Activated T-cell treated with anti-CD3 and anti-CD28 coated beads for 1 hour (primary cell): Measurements from ENCODE around the gene ZBTB40.

Source experiments
- DNase-seq: peaks from one replicate; pipeline ENCODE4 v3.0.0-alpha.2; 2020; ENCODE audit warnings: low read depth

ZBTB40 gene

DNA sequence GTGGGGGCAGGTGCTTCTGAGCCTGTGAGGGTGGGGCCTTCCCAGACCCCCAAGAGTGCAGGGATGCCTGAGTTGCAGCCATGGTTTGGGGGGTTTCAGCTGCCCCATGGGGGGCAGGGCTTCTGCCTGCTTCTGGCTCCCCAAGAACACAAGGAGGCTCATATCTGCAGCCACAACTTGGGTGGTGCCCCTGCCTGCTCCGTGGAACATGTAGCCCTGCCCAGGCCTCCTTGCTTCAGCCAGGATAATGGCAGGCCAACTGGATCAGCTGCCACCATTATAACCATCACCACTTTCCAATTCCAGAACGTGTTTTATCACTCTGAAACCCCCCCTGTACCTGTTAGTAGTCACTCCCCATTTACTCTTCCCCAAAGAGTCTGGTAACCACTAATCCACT is 14.0 kb downstream of the ZBTB40 start:
- no peak for DNase-seq

DNA sequence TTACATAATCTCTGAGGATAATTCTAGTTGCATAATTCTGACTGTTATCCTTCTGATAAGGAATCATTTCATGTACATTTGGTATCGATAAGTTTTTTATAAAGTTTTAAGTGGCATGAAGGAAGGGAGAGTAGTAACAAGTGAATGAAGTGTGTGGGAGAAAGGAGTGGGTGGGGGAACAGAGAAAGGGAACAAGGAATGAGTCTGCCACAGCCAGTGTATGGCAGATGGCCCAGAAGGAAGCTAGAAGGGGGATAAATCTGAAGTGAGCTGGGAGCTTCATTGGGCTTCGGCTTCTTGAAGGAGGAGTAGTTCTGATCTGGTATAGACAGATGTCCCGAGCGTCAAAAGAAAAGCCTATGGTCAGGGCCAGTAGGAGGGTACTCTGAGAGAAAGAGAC is 18.6 kb downstream of the ZBTB40 start:
- no peak for DNase-seq

DNA sequence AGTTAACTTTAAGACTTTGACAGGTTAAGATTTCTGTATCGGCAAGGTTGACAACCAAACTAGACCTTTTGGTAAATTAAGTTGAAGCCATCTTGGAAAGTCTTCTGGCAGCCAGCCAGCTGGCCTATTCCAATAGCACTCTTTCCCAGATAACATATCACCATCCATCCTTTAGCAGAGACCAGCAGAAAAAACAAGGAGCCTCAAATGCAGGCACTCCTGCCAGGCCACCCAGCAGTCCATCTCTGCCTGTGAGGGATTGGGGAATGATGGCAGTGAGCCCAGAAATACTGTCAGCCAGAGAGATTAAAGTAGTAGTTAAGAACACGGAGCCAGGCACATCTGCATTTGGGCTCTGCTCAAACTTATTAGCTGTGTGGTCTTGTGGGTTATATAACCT is 19.4 kb downstream of the ZBTB40 start:
- no peak for DNase-seq

DNA sequence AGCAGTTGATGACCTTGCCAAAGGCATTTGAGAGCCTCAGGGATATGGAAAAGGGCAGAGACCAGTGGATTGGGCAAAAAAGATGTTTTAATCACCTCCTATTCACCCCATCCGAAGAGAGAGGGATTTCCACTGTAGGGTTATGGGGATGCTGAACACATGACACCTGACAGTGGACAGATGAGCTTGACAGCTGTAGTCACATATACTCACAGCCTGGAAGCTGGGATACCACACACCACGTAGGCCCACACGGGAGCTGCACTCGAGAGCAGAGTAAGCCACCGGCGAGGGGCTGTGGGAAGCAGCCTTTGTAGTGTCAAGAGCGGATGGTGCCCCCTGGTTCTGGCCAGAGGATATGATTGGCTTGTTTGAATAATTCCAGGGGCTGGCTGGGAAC is 20.0 kb downstream of the ZBTB40 start:
- DNase-seq: no peak

DNA sequence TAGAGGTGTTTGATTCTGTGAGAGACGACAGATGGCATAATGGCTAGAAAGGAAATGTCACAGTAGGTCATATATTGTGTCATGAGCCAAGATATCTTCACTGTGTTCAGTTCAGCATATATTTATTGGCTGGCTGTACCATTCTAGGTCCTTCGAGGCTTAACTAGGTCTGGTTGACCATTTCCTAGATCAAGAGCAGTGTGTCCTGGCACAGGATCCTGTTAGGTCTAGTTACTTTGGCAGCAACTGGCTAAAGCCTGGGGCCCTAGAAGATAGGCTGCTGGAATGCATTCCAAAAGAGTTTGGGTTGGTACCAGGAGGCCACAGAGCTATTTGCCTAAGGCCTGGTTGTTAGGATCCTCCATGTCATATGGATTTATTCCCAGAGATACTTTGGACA is 20.9 kb downstream of the ZBTB40 start:
- no peak for DNase-seq

DNA sequence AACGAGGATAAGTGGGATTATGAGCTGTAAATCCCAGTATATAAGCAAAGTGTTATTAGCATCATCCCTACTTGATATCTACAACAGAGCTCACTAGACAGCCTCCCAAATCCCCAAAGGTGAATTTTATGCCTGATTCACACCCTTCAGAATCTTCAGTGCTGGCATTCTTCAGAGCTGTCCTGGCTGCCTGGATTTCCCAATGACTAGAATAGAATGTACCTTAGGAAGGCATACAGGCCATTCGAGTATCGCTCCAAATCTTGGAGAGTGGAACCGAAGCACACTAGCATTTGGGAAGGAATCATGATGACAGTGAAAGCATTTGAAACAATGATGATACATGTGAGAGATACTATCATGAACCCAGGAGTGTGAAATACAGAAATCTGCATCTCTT is 22.3 kb downstream of the ZBTB40 start:
- no peak for DNase-seq

DNA sequence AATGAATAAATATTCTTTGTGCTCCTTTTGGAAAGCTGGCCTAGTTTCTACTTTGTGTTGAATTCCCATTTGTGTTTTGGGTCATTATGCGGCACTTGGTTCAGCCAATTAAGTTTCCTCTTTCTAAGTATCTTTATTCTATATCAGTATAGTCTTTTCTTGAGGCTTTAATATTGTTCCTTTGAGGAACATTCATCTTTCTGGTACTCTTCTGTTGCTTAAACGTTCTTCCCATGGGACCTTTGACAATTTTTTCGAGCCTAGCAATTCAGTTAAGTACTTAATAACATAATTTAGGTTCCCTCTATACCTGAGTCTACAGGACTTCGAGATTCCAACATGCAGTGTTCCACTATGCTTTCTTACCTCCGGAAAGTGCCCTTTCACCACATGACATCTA is 24.9 kb downstream of the ZBTB40 start:
- no peak for DNase-seq

DNA sequence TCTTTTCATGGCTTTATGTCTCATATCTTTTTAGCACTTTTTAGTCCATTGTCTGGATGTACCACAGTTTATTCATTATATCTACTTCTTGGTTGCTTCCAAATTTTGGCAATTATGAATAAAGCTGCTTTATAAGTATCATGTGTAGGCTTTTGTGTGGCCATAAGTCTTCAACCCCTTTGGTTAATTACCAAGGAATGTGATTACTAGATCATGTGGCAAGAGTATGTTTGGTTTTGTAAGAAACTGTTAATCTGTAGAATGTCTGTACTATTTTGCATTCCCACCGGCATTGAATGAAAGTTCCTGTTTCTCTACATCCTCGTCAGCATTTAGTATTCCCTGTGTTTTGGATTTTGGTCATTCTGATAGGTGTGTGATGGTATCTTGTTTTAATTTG is 31.5 kb downstream of the ZBTB40 start:
- DNase-seq: no peak

DNA sequence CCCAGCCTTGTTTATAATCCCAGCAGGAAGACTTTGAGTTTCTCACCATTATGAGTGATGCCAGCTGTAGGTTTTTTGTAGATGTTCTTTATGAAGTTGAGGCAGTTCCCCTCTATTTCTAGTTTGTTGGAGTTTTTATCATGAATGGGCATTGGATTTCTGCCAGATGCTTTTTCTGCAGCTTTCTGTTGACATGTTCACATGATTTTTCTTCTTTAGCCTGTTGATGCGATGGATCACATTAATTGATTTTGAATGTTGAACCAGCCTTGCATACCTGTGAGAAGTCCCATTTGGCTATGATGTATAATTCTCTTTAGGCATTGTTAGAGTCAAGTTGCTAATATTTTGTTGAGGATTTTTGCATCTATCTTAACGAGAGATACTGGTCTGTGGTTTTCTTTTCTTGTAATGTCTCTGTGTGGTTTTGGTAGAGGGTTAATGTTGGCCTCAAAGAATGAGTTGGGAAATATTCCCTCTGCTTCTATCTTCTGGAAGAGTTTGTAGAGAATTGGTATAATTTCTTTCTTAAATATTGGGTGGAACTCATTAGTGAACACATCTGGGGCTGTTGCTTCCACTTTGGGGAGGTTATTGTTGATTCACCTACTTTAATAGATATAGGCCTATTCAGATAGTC is 33.2 kb downstream of the ZBTB40 start:
- no peak for DNase-seq

DNA sequence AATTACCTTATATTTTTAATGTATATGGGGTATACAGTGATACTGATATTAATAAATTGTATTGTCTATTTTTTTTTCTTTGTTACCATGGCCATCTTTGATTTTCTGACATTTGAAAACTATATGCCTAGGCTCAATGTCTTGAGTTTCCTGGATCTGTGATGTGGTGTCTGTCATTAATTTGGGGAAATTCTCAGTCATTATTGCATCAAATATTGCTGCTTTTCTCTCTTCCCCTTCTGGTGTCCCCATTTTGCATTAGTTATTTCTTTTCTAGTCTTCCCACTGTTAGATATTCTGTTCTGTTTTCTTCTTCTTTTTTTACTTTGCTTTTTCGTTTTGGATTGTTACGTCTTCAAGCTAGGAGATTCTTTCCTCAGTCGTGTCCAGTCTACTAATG is 33.8 kb downstream of the ZBTB40 start:
- DNase-seq: no peak

DNA sequence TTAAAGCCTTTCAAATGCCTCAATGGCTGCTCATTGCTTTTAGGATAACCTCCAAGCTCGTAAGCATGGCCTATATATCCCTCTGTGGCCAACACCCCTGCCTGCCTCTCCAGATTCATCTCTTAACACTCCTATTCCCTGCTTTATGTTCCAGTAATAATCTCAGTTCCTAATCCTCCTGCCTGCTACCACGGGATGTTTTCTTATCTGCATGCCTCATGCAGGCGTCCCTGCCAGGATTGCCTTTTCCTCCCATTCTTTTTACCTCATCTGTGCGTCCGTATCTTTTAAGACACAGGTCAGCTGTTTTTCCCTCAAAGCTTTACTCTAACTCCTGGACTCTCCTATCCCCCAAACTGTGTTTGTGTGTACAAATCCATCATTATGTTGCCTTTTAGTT is 36.1 kb downstream of the ZBTB40 start:
- DNase-seq: no peak

DNA sequence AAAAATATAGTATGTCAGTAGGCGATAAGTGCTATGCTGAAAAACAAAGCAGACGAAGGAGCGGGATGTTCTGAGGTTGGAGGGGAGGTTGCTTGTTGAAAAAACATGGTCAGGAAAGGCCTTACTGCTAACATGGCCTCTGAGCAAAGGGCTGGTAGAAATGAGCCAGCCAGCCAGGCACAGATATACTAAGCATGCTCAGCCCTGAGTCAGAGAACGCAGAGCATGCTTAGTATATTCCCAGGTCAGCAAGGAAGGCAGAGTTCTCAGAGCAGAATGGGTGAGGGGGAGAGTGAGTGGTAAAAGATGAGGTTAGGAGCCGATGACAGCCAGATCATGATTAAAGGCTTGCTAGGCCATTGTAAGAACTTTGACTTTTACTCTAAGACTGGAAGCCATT is 36.7 kb downstream of the ZBTB40 start:
- no peak for DNase-seq

DNA sequence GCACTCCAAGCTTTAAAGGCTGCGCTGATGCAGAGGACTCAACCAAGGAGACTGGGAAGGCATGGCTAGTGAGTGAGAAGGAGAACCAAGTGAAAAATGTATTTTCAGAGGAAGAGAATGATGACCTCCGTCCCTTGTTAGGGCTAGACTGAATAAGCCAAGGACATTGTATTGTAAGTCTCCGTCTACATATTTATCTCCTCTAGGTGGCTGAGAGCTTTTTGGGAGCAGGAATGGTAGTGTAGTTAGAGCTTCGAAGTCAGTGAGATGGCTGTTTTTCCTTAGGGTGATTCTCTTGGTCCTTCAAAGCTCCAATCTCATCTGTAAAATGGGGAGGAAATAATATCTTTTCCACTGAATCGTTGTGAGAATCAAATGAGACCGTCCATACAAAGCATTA is 37.6 kb downstream of the ZBTB40 start:
- no peak for DNase-seq

DNA sequence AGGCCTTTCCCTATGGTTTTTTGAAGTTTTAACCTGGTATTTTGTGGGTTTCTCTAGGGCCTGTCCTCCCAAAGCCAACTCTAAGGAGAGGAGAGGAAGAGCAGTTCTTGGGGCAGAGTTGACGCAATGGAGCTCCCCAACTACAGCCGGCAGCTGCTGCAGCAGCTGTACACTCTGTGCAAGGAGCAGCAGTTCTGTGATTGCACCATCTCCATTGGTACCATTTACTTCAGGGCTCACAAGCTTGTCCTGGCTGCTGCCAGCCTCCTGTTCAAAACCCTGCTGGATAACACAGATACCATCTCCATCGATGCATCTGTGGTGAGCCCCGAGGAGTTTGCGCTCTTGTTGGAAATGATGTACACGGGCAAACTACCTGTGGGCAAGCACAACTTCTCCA is 38.2 kb downstream of the ZBTB40 start:
- DNase-seq: no peak

DNA sequence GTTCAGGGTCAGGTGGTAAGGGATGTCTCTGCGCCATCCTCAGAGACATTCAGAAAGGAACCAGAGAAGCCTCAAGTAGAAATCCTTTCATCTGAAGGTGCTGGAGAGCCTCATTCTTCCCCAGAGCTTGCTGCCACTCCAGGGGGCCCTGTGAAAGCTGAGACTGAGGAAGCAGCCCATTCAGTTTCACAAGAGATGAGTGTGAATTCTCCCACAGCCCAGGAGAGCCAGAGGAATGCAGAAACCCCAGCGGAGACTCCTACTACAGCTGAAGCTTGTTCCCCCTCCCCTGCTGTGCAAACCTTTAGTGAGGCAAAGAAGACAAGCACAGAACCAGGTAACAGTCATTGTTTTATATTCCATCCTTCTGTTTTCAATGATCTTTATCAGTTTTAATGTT is 38.7 kb downstream of the ZBTB40 start:
- DNase-seq: no peak

DNA sequence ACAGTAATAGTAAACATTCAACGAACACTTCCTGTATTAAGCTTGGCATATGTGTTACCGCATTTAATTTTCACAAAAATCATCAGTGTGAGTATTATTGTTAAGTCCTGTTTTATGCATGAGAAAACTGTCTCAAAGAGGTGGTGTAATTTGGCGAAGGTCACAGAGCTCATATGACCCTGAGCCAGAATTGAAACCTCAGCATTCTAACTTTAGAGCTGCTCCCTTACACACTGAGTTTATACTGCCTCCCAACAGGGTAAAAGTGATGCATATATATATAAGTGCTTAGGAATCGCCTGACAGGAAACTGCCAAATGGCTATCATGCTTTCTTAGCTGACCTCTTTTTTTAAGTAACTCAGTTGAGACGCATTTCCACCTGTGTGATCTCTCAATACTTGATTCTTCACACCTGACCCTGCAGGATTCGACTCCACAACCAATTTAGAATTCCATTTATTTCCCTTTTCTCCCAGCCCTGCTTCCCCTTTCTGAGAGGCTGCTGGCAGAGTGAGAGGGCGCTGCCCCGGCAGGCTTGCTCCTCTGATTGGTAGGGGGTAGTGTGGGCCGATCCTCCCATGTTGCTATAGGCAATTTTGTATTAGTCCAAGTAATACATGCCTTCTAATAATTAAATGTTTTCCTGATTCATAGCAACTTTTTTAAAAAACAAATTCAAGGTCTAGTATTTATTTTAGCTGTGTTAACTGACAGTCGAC is 40.5 kb downstream of the ZBTB40 start:
- DNase-seq: no peak

DNA sequence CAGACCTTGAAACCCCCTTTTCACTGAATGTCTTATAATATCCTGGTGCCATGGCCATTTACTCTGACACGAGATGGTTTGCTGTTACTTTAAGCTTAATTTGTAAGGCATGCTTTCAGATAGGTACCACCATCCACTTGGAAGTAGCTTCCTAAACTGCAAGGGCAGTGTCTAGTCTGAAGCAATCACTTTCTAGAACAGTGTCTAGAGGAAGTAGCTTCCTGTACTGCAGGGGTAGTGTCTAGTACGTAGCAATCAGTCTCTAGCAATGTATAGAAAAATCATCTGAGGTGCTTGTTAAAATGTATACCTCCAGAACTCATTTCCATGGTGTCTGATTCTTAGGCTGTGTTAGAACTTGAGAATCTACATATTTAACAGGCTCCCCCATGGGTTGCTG is 42.5 kb downstream of the ZBTB40 start:
- no peak for DNase-seq

DNA sequence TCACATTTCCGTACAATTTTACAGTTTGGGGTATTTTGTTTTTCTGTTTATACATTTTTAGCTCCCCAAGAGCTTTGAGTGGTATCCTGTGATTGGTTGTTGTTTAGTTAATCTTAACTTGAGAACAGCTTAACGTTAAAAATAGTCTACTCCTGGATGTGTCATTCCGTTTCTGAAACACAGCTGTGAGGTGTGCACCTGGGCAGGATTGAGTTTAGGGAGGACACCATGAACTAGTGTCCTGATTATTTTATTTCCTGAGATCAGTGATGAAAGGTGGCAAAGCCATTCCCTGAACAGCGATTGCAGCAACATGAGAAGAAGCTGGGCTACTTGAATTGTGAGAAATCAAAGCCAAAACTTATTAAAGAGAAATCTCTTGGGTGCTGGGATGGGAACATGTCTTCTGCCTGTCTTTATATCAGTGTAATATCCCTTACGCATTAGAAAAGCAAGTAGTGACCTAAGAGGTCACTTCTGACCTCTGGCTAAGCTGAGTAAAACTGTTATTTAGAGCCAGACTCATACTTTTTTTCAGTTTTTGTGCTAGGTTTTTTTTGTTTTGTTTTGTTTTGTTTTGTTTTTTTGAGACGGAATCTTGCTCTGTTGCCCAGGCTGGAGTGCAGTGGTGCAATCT is 43.4 kb downstream of the ZBTB40 start:
- DNase-seq: no peak

DNA sequence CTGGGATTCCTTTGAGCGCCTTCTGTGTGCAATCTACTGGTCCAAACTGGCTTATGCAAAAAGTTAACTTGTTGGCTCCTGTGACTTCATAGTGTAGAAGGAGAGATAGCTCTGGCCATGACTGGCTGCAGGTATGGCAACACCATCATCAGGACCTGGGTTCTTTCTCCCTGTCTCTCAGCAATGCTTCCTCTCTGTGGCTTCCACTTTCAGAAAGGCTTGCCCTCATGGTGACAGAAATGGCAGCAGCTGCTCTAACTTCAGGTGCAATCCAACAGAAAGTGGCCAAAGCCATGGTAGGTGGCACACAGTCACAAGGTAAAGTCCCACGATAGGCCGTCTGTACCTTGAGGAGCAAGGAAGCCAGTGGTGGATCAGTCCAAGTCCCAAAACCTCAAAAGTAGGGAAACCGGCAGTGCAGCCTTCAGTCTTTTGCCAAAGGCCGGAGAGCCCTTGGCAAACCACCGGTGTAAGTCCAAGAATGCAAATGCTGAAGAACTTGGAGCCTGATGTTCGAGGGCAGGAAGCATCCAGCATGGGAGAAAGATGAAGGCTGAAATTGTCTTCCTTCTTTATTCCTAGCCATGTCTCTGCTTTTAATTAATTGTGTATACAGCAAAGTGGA is 45.0 kb downstream of the ZBTB40 start:
- DNase-seq: no peak

DNA sequence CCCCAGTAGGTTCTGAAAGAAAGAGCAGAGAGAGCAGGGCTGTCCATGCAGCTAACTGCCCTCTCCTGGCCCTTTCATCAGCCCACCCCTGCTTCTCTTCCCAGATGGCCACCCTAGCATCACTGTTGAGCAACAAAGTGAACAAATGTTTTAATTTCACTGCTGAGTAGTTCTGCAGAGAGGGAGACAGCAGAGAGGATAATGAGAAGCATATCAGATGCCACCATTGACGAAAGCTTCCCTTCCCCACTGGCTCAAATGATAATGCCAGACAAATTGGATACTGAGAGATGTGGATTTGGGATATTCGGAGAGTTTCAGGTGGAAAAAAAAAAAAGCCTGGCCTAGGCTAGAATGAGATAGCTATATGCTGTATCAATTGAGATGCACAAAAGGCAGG is 46.8 kb downstream of the ZBTB40 start:
- no peak for DNase-seq

DNA sequence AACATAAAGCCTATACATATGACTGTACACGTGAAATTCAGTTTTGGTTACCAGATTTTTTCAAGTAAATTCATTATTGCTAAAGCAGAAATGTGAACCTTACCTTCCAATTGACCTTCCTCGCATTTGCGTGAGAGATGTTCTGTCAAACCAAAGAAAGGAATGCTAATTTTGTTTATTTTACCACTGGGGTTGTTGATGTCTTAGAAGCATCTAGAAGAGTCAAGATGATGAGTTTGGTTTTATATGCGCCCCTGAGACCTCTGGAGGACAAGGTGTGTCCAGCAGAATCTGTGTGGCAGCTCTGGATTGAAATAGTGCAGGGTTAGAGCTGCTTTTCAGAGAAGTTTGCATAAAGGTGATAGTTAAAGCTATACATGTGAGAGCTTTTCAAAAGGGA is 48.4 kb downstream of the ZBTB40 start:
- DNase-seq: no peak

DNA sequence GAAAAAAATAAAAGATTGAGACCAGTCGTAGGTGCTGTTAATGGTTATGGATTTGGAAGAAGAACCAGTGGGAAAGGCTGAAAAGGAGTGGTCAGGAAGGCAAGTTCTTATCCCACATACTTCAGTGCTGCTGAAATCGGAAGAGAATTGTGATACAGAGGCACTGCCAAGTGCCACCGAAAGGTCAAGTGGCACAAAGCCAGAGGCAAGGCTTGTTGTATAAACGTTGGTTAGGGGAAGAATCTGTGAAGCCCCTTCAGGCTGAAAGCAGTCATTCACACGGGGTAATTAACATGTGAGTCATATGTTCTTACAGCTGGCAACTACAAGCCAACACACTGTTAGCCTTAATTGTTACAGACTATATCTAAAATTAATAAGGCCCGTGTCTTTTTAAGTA is 48.8 kb downstream of the ZBTB40 start:
- no peak for DNase-seq

DNA sequence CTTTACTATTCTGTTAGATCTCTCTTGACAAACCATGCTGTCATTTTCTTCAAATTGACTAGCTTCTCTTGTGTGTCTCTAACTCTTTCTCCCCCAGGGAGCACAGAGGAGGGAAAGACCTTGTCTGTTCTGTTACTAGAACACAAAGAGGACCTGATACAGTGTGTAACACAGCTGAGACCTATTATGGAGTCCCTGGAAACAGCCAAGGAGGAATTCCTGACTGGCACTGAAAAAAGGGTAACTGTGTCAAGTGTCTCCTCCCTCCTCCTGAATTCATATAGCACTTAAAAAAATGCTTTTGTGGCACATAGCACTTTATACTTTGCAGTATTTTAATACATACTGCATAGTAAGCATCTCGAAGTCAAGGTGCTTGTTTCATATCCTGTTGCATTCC is 50.6 kb downstream of the ZBTB40 start:
- no peak for DNase-seq
